Measurements from ENCODE around the gene C6orf47. TPM values are rescaled to one million over a fixed set of nuclear protein-coding genes. Genes with fewer than 3 reads are reported as not detected.
A peak's percentile ranks its signal among the peaks of the same experiment; 100 is the strongest.

Gene C6orf47
- total and polyA plus RNA-seq, 2 of the 13 experiments (the other 11 are each of a cell fraction or from before 2014, with no cell fraction given): 1.7 to 18.1 TPM

GRCh38 chr6:31702819-31703716 lies 42.5 kb upstream of the C6orf47 start, which contains the start of gene ABHD16A (continued):
- TF ChIP-seq, protein P1, sequence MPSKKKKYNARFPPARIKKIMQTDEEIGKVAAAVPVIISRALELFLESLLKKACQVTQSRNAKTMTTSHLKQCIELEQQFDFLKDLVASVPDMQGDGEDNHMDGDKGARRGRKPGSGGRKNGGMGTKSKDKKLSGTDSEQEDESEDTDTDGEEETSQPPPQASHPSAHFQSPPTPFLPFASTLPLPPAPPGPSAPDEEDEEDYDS (CRISPR knock-in tag; IDR thresholded peaks at IDR 0.05): peak; percentile 92
- TF ChIP-seq EEA1 (CRISPR knock-in tag; IDR thresholded peaks at IDR 0.05; ENCODE audit: borderline replicate concordance) (peak; percentile 54; the same call in 1 of the 2 replicates), KLF16 (CRISPR knock-in tag; IDR thresholded peaks at IDR 0.05) (peak in 1 of 2 experiments; percentile 95; a peak in 2 of 4 replicates), ZNF253 (CRISPR knock-in tag; IDR thresholded peaks at IDR 0.05; ENCODE audit: borderline replicate concordance) (no peak), JARID2 (CRISPR knock-in tag; IDR thresholded peaks at IDR 0.05; ENCODE audit: insufficient replicate concordance) (peak; percentile 65), ZNF510 (CRISPR knock-in tag; IDR thresholded peaks at IDR 0.05; ENCODE audit: low read depth) (peak; percentile 39; the same call in 1 of the 2 replicates), ZNF841 (CRISPR knock-in tag; IDR thresholded peaks at IDR 0.05; ENCODE audit: borderline replicate concordance) (no peak), KDM2A (CRISPR knock-in tag; IDR thresholded peaks at IDR 0.05; ENCODE audit: borderline replicate concordance, low read depth) (peak; percentile 89), TBL1XR1 (IDR thresholded peaks at IDR 0.05; ENCODE audit: borderline replicate concordance, low read length, partially characterized antibody) (peak; percentile 47), ZNF501 (CRISPR knock-in tag; IDR thresholded peaks at IDR 0.05) (peak; percentile 90), ZNF703 (CRISPR knock-in tag; IDR thresholded peaks at IDR 0.05; ENCODE audit: borderline replicate concordance) (no peak), ZNF614 (CRISPR knock-in tag; IDR thresholded peaks at IDR 0.05; ENCODE audit: borderline replicate concordance) (peak; percentile 55; the same call in 1 of the 2 replicates), MAFG (CRISPR knock-in tag; IDR thresholded peaks at IDR 0.05) (no peak), RBM39 (IDR thresholded peaks at IDR 0.05; ENCODE audit: low read depth, low read length, poor library complexity, severe bottlenecking) (peak; percentile 76)
- TF ChIP-seq, protein P2, sequence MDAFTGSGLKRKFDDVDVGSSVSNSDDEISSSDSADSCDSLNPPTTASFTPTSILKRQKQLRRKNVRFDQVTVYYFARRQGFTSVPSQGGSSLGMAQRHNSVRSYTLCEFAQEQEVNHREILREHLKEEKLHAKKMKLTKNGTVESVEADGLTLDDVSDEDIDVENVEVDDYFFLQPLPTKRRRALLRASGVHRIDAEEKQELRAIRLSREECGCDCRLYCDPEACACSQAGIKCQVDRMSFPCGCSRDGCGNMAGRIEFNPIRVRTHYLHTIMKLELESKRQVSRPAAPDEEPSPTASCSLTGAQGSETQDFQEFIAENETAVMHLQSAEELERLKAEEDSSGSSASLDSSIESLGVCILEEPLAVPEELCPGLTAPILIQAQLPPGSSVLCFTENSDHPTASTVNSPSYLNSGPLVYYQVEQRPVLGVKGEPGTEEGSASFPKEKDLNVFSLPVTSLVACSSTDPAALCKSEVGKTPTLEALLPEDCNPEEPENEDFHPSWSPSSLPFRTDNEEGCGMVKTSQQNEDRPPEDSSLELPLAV (CRISPR knock-in tag; conservative IDR thresholded peaks at IDR 0.05; ENCODE audit: low read depth): no peak
- TF ChIP-seq, protein P3, sequence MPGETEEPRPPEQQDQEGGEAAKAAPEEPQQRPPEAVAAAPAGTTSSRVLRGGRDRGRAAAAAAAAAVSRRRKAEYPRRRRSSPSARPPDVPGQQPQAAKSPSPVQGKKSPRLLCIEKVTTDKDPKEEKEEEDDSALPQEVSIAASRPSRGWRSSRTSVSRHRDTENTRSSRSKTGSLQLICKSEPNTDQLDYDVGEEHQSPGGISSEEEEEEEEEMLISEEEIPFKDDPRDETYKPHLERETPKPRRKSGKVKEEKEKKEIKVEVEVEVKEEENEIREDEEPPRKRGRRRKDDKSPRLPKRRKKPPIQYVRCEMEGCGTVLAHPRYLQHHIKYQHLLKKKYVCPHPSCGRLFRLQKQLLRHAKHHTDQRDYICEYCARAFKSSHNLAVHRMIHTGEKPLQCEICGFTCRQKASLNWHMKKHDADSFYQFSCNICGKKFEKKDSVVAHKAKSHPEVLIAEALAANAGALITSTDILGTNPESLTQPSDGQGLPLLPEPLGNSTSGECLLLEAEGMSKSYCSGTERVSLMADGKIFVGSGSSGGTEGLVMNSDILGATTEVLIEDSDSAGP (CRISPR knock-in tag; IDR thresholded peaks at IDR 0.05; ENCODE audit: borderline replicate concordance): peak; percentile 94
- TF ChIP-seq, protein P4, sequence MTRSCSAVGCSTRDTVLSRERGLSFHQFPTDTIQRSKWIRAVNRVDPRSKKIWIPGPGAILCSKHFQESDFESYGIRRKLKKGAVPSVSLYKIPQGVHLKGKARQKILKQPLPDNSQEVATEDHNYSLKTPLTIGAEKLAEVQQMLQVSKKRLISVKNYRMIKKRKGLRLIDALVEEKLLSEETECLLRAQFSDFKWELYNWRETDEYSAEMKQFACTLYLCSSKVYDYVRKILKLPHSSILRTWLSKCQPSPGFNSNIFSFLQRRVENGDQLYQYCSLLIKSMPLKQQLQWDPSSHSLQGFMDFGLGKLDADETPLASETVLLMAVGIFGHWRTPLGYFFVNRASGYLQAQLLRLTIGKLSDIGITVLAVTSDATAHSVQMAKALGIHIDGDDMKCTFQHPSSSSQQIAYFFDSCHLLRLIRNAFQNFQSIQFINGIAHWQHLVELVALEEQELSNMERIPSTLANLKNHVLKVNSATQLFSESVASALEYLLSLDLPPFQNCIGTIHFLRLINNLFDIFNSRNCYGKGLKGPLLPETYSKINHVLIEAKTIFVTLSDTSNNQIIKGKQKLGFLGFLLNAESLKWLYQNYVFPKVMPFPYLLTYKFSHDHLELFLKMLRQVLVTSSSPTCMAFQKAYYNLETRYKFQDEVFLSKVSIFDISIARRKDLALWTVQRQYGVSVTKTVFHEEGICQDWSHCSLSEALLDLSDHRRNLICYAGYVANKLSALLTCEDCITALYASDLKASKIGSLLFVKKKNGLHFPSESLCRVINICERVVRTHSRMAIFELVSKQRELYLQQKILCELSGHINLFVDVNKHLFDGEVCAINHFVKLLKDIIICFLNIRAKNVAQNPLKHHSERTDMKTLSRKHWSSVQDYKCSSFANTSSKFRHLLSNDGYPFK (CRISPR knock-in tag; IDR thresholded peaks at IDR 0.05; ENCODE audit: borderline replicate concordance): peak; percentile 25; the same call in 1 of the 2 replicates
- TF ChIP-seq, protein P5, sequence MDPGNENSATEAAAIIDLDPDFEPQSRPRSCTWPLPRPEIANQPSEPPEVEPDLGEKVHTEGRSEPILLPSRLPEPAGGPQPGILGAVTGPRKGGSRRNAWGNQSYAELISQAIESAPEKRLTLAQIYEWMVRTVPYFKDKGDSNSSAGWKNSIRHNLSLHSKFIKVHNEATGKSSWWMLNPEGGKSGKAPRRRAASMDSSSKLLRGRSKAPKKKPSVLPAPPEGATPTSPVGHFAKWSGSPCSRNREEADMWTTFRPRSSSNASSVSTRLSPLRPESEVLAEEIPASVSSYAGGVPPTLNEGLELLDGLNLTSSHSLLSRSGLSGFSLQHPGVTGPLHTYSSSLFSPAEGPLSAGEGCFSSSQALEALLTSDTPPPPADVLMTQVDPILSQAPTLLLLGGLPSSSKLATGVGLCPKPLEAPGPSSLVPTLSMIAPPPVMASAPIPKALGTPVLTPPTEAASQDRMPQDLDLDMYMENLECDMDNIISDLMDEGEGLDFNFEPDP (CRISPR knock-in tag; conservative IDR thresholded peaks at IDR 0.05): no peak

All from HepG2 (cell line).